IPS DF 4.7 (cell line): ENCODE data around the gene BEND4.

ENCODE experiments used
- DNase-seq: peaks from one replicate; pipeline ENCODE4 v3.0.0-alpha.2; 2013; ENCODE audit warnings: low spot score; ENCODE audit errors: extremely low read depth

BEND4 gene

GRCh38 chr4:42112846-42113245 is 39.6 kb downstream of the BEND4 start:
- no peak for DNase-seq

- DNase-seq, result no peak
Measured at GRCh38 chr4:42104521-42104920, 47.9 kb downstream of the BEND4 start.

GRCh38 chr4:42101446-42101975 is 50.9 kb downstream of the BEND4 start:
- DNase-seq, result no peak

- DNase-seq, result no peak
Measured at GRCh38 chr4:42088386-42088785, 64.1 kb downstream of the BEND4 start.

GRCh38 chr4:42083816-42084215 is 68.6 kb downstream of the BEND4 start:
- DNase-seq, result no peak

GRCh38 chr4:42080306-42080705 is 72.1 kb downstream of the BEND4 start:
- no peak for DNase-seq

- DNase-seq, result no peak
Measured at GRCh38 chr4:42078184-42078801, 74.2 kb downstream of the BEND4 start.

- no peak for DNase-seq
Measured at GRCh38 chr4:42074294-42074693, 78.2 kb downstream of the BEND4 start.

GRCh38 chr4:42070463-42070862 is 82.0 kb downstream of the BEND4 start:
- DNase-seq, result no peak

GRCh38 chr4:42067264-42067663 is 85.2 kb downstream of the BEND4 start:
- DNase-seq, result no peak

GRCh38 chr4:42066402-42066801 is 86.1 kb downstream of the BEND4 start:
- DNase-seq, result no peak
